Suprapubic skin (tissue), 4 donors: Measurements from ENCODE around the gene SYNGR1. TPM values are rescaled to one million over a fixed set of nuclear protein-coding genes. Genes with fewer than 3 reads are reported as not detected.

Experiments used
- DNase-seq, 2 donors: peaks; one replicate each; pipeline ENCODE4 v3.0.0-alpha.2; 2019; ENCODE audit warnings: low spot score in 2 of 2
- H3K27ac ChIP-seq: fragments of 200-600 bp; sonication (generic); one replicate; pipeline ENCODE4 v1.5.1; 2019
- H3K27me3 ChIP-seq: fragments of 200-600 bp; sonication (generic); one replicate; pipeline ENCODE4 v1.5.1; 2019
- H3K36me3 ChIP-seq: fragments of 200-600 bp; sonication (generic); one replicate; pipeline ENCODE4 v1.5.1; 2019
- H3K4me1 ChIP-seq: fragments of 200-600 bp; sonication (generic); one replicate; pipeline ENCODE4 v1.5.1; 2019
- H3K4me3 ChIP-seq: fragments of 200-600 bp; sonication (generic); one replicate; pipeline ENCODE4 v1.5.1; 2019; ENCODE audit warnings: mild to moderate bottlenecking
- H3K9me3 ChIP-seq: fragments of 200-600 bp; sonication (generic); one replicate; pipeline ENCODE4 v1.5.1; 2019
- CTCF ChIP-seq, 2 donors: fragments of 200-600 bp in 1 of 2; fragments of 450-650 bp in 1 of 2; sonication (generic) in 1 of 2; IDR thresholded peaks; one replicate each; pipeline ENCODE4 v1.5.1; 2016 to 2019; ENCODE audit warnings: antibody characterized with exemption in 2 of 2, mild to moderate bottlenecking in 1 of 2, moderate library complexity in 1 of 2
- EP300 ChIP-seq: sonication (generic); formaldehyde crosslinking; IDR thresholded peaks from one replicate; pipeline ENCODE4 v1.6.1; 2017; ENCODE audit warnings: antibody characterized with exemption
- POLR2A ChIP-seq, 2 donors: fragments of 450-650 bp; IDR thresholded peaks; one replicate each; pipeline ENCODE4 v1.6.1; 2017; ENCODE audit warnings: antibody characterized with exemption in 2 of 2, mild to moderate bottlenecking in 2 of 2, moderate library complexity in 2 of 2
- POLR2AphosphoS5 ChIP-seq, 3 donors: sonication (generic); formaldehyde crosslinking; IDR thresholded peaks; one replicate each; pipeline ENCODE4 v1.6.1; 2017; ENCODE audit warnings: antibody characterized with exemption in 3 of 3
- WGBS: methylation state at CpG from one replicate; pipeline ENCODE4 v1.1.5; 2018; 5-methylcytosine and 5-hydroxymethylcytosine counted together
- total RNA-seq, 4 donors: library from RNA; depleted of rRNA; stranded (reverse); fragments of >200 nt; gene quantifications; one replicate each; pipeline ENCODE4 v1.1.0, GENCODE V29; 2016

Gene SYNGR1
- total RNA-seq, 4 donors from 2014 or later, result 34.6 to 52.5 (median 44.3) TPM

DNA sequence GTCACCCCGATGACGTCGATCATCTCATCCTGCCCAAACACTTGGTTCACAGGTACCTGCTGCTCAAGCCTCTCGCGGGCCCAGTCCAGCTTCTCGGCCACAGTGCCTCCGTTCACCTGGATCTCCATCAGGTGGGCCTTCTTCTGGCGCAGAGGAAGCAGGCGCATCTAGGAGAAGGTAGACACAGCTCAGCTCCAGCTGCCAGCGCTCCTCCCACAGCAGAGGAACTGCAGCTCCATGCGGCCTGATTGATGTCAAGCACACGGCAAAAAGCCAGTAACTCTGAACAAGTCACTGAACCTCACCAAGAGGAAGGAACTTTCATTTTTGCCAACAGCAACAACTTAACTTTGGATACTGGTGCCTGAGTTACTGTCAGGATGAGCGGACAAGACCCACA, 34.4 kb upstream of the SYNGR1 start:
- Histone ChIP-seq H3K4me3 (no peak overlapping the region), H3K27me3 (no peaks in the 10 kb centered on the region), H3K36me3 (peaks cover 61% of the 10 kb centered on the region), H3K27ac (no peak overlapping the region), H3K4me1 (peaks cover 50% of the 10 kb centered on the region), H3K9me3 (no peaks in the 10 kb centered on the region)
- TF ChIP-seq EP300, result no peak
- no peak for TF ChIP-seq POLR2A (IDR thresholded peaks at IDR 0.05)
- no peak for TF ChIP-seq POLR2AphosphoS5 (IDR thresholded peaks at IDR 0.05)
- TF ChIP-seq CTCF (IDR thresholded peaks at IDR 0.05), result no peak
- DNase-seq, result no peak
- 90% methylated on average over 4 of the region's 13 CpGs for WGBS

DNA sequence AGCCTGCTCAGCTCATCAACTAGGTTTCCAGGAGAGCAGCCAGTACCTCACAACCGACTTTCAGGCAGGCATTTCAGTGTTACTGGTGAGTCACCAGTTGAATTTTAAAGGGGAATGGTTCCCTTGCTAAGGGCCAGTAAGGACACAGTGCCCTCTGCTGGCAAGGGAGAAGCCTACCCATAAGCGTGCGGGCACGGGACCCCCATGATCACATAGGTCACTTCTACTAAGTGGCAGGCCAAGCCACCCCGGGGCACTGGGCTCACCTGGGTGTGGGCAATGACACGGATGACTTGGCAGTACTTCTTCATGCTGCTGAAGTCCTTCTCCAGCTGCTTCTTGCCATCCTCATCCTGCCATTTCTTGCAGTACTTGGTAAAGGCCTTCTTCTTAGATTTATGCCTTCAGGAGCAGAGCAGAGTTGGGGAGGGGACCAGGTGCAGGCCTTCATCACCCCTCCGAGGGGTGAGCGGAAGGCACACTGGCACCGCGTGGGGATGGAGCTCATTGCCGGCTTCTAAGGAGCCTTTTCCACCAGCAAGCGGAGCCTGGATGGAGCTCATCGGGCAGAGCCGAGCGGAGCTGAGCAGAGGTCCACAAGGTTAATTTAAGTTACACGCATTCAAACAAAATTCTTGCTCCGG, 33.2 kb upstream of the SYNGR1 start:
- Histone ChIP-seq H3K27me3 (no peaks in the 10 kb centered on the region), H3K9me3 (no peaks in the 10 kb centered on the region), H3K4me3 (peak overlapping the region; percentile 84), H3K4me1 (peaks cover 46% of the 10 kb centered on the region), H3K36me3 (peaks cover 59% of the 10 kb centered on the region), H3K27ac (no peak overlapping the region)
- DNase-seq, result peak in 1 of 2 donors; percentile 89
- TF ChIP-seq CTCF (IDR thresholded peaks at IDR 0.05) (peak; percentile 67 to 82), EP300 (no peak), POLR2A (IDR thresholded peaks at IDR 0.05) (no peak), POLR2AphosphoS5 (IDR thresholded peaks at IDR 0.05) (peak in 2 of 3 donors; percentile 57 to 64)
- WGBS, result 59% methylated on average over 13 of the region's 17 CpGs

- TF ChIP-seq CTCF (IDR thresholded peaks at IDR 0.05) (no peak), POLR2A (IDR thresholded peaks at IDR 0.05) (no peak), POLR2AphosphoS5 (IDR thresholded peaks at IDR 0.05) (no peak), EP300 (no peak)
- peaks cover 53% of the 10 kb centered on the region for H3K36me3 ChIP-seq
- no peak for DNase-seq
- H3K9me3 ChIP-seq, result no peaks in the 10 kb centered on the region
- peak overlapping the region; percentile 84 for H3K4me3 ChIP-seq
- WGBS, result 53% methylated on average over 9 of the region's 9 CpGs
- H3K27me3 ChIP-seq, result no peaks in the 10 kb centered on the region
- no peak overlapping the region for H3K27ac ChIP-seq
- peaks cover 46% of the 10 kb centered on the region for H3K4me1 ChIP-seq
These were observed 32.6 kb upstream of the SYNGR1 start for GRCh38 chr22:39317084-39317774.

GRCh38 chr22:39317775-39318506, 31.9 kb upstream of the SYNGR1 start:
- H3K27me3 ChIP-seq, result no peaks in the 10 kb centered on the region
- peaks cover 46% of the 10 kb centered on the region for H3K4me1 ChIP-seq
- H3K4me3 ChIP-seq, result peak overlapping the region; percentile 84
- TF ChIP-seq EP300 (no peak), POLR2AphosphoS5 (IDR thresholded peaks at IDR 0.05) (no peak), POLR2A (IDR thresholded peaks at IDR 0.05) (no peak), CTCF (IDR thresholded peaks at IDR 0.05) (no peak)
- no peaks in the 10 kb centered on the region for H3K9me3 ChIP-seq
- no peak for DNase-seq
- H3K36me3 ChIP-seq, result peaks cover 46% of the 10 kb centered on the region
- 18% methylated on average over 9 of the region's 9 CpGs for WGBS
- peak overlapping the region; percentile 98 for H3K27ac ChIP-seq
